Measurements from ENCODE around the gene MBNL3.

GRCh38 chrX:132433001-132433400, 55.8 kb downstream of the MBNL3 start:
- TF ChIP-seq POLR2A (IDR thresholded peaks at IDR 0.05; ENCODE audit: low read depth, low read length) (no peak), CTCF (IDR thresholded peaks at IDR 0.05; ENCODE audit: extremely low read depth in 1 of 2, insufficient read depth in 1 of 2, low read depth in 1 of 2, low read length in 2 of 2) (no peak), POLR2AphosphoS5 (IDR thresholded peaks at IDR 0.05; ENCODE audit: insufficient read depth, low read depth, low read length) (no peak), MAX (IDR thresholded peaks at IDR 0.05; ENCODE audit: insufficient read depth, insufficient read length) (no peak), EZH2 (IDR thresholded peaks at IDR 0.05; ENCODE audit: borderline replicate concordance, low read depth, low read length, severe bottlenecking) (no peak), FOS (IDR thresholded peaks at IDR 0.05; ENCODE audit: borderline replicate concordance, insufficient read depth, low read length) (no peak)
